Epidermal melanocyte (primary cell): ENCODE results near the gene ELAPOR2.
"Not testable (repeated sequence)": the region's sequence is repeated elsewhere in the genome, so short reads cannot be mapped to it uniquely, and the experiment has no call there.

Source experiments
- DNase-seq: peaks from one replicate; pipeline ENCODE4 v3.0.0; 2011; ENCODE audit warnings: low spot score; ENCODE audit not compliant: insufficient read length

ELAPOR2 gene

GRCh38 chr7:87041586-87041985, 17.9 kb downstream of the ELAPOR2 start:
- DNase-seq, result not testable (repeated sequence)

- DNase-seq, result not testable (repeated sequence)
Observed at GRCh38 chr7:87039691-87040299, 19.7 kb downstream of the ELAPOR2 start.

- DNase-seq, result no peak
Observed at GRCh38 chr7:87038993-87039690, 20.3 kb downstream of the ELAPOR2 start.

- DNase-seq, result no peak
Observed at GRCh38 chr7:87036985-87037384, 22.5 kb downstream of the ELAPOR2 start.

GRCh38 chr7:87032604-87033339, 26.7 kb downstream of the ELAPOR2 start:
- DNase-seq, result no peak

- DNase-seq, result no peak
Observed at GRCh38 chr7:87029078-87029477, 30.4 kb downstream of the ELAPOR2 start.

GRCh38 chr7:87028636-87029035, 30.8 kb downstream of the ELAPOR2 start:
- DNase-seq, result no peak

GRCh38 chr7:87027900-87028299, 31.6 kb downstream of the ELAPOR2 start:
- no peak for DNase-seq

GRCh38 chr7:87021285-87021684, 38.2 kb downstream of the ELAPOR2 start:
- no peak for DNase-seq

- no peak for DNase-seq
Observed at GRCh38 chr7:87016606-87017005, 42.8 kb downstream of the ELAPOR2 start.

GRCh38 chr7:87013840-87014190, 45.6 kb downstream of the ELAPOR2 start:
- DNase-seq, result no peak

- DNase-seq, result no peak
Observed at GRCh38 chr7:87013136-87013839, 46.2 kb downstream of the ELAPOR2 start.
